ENCODE data around the gene CLEC4F. TPM values are rescaled to one million over a fixed set of nuclear protein-coding genes. Genes with fewer than 3 reads are reported as not detected.

The CLEC4F gene
- total and polyA plus RNA-seq, 2 donors (not counting 1 experiment from before 2014, with no cell fraction given): not detected

GRCh38 chr2:70767699-70768589 is 52.5 kb downstream of the CLEC4F start, which contains the start of gene ADD2:
ADD2 (minus strand) TSS chr2:70768200; CDS start chr2:70706408, 61,792 bp downstream.
- Histone ChIP-seq H3K4me3 (ENCODE audit: control extremely low read depth in 1 of 5, extremely low read depth in 1 of 5, insufficient read depth in 1 of 5, low read depth in 2 of 5, low read length in 4 of 5) (peak within 1 kb of the TSS; percentile 50 to 78 (median 76)), H3K36me3 (replicated peaks in 1 of 2; ENCODE audit: control extremely low read depth in 1 of 2, control insufficient read depth in 1 of 2, extremely low read depth in 1 of 2, insufficient read depth in 2 of 2, low read length in 1 of 2) (no peaks in the 10 kb centered on the region), H3K9me3 (ENCODE audit: control extremely low read depth in 1 of 3, control insufficient read depth in 2 of 3, insufficient read depth in 1 of 3, low read length in 2 of 3) (peaks cover 0 to 1% (median 0%) of the 10 kb centered on the region in 3 donors), H2AFZ (ENCODE audit: insufficient read depth, low read depth, low read length, poor library complexity, severe bottlenecking) (peak within 1 kb of the TSS; percentile 81), H3K27ac (ENCODE audit: low read length in 2 of 2) (peak within 1 kb of the TSS; percentile 58 to 73), H3K27me3 (replicated peaks in 1 of 4; ENCODE audit: control extremely low read depth in 1 of 4, control insufficient read depth in 3 of 4, insufficient read depth in 4 of 4, low read length in 3 of 4) (peaks cover 0 to 24% (median 11%) of the 10 kb centered on the region in 4 experiments), H3K79me2 (ENCODE audit: control insufficient read depth, insufficient read depth, low read length) (peaks cover 14% of the 10 kb centered on the region), H4K20me1 (ENCODE audit: control insufficient read depth, insufficient read depth, low read length, poor library complexity, severe bottlenecking) (peaks cover 5% of the 10 kb centered on the region), H3K4me2 (replicated peaks; ENCODE audit: low read depth, low read length, poor library complexity, severe bottlenecking) (peak within 1 kb of the TSS; percentile 90), H3K4me1 (ENCODE audit: control insufficient read depth in 2 of 2, insufficient read depth in 2 of 2, low read length in 2 of 2) (peaks cover 9 to 13% of the 10 kb centered on the region in 2 donors), H3K9ac (ENCODE audit: low read length) (peak within 1 kb of the TSS; percentile 78)
- H3K4me1 Mint-ChIP-seq: peaks cover 29% of the 10 kb centered on the region
- peak within 1 kb of the TSS; percentile 92 for H3K4me3 Mint-ChIP-seq
- intact Hi-C loops (cut with micrococcal nuclease): loop anchor here (1.0 to 5.0 kb wide), 2 partner anchors 82 to 466 kb away; partner anchors contain the start of gene FAM136A
- POLR2A ChIA-PET: interaction anchor here (0.6 kb wide), 1 partner anchor 1381 kb away, joined by 3 read pairs; no protein-coding TSS in a partner anchor
- TF ChIP-seq, protein P1, sequence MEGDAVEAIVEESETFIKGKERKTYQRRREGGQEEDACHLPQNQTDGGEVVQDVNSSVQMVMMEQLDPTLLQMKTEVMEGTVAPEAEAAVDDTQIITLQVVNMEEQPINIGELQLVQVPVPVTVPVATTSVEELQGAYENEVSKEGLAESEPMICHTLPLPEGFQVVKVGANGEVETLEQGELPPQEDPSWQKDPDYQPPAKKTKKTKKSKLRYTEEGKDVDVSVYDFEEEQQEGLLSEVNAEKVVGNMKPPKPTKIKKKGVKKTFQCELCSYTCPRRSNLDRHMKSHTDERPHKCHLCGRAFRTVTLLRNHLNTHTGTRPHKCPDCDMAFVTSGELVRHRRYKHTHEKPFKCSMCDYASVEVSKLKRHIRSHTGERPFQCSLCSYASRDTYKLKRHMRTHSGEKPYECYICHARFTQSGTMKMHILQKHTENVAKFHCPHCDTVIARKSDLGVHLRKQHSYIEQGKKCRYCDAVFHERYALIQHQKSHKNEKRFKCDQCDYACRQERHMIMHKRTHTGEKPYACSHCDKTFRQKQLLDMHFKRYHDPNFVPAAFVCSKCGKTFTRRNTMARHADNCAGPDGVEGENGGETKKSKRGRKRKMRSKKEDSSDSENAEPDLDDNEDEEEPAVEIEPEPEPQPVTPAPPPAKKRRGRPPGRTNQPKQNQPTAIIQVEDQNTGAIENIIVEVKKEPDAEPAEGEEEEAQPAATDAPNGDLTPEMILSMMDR (IDR thresholded peaks at IDR 0.05): peak; percentile 53
- TF ChIP-seq EZH2 (IDR thresholded peaks at IDR 0.05; ENCODE audit: borderline replicate concordance, insufficient read depth, low read depth, low read length, poor library complexity, severe bottlenecking): no peak
- peak within 1 kb of the TSS; percentile 89 for H3K27ac Mint-ChIP-seq
- CTCF ChIA-PET: interaction anchor here (0.7 to 2.7 kb wide), 19 partner anchors 9 to 475 kb away, joined by 3 to 14 read pairs (median 3); partner anchors contain the start of genes FIGLA, MCEE, MPHOSPH10 and SNRPG
- H3K27me3 Mint-ChIP-seq: peaks cover 21% of the 10 kb centered on the region
- DNase-seq (peak; percentile 84), ATAC-seq (ENCODE audit: low read depth) (peak; percentile 61)
- WGBS (ENCODE audit: insufficient coverage): under 1% methylated on average over 49 of the region's 74 CpGs
- peaks cover under 1% of the 10 kb centered on the region for H3K9me3 Mint-ChIP-seq (ENCODE audit: insufficient read depth)

All from B cell (primary cell).